Measurements from ENCODE around the gene ZNF189.

The ZNF189 gene

GRCh38 chr9:101398930-101399642 lies 435 bp downstream of the ZNF189 start:
- H3K9me3 ChIP-seq (ENCODE audit: control insufficient read depth, low read length), result no peaks in the 10 kb centered on the region

GRCh38 chr9:101399643-101399970 lies 956 bp downstream of the ZNF189 start:
- Histone ChIP-seq H3K9me3 (ENCODE audit: control insufficient read depth, low read length) (no peaks in the 10 kb centered on the region), H3K36me3 (ENCODE audit: control insufficient read depth, insufficient read depth, low read length) (peaks cover 46% of the 10 kb centered on the region), H3K27me3 (ENCODE audit: control insufficient read depth, insufficient read depth, low read length, poor library complexity, severe bottlenecking) (no peaks in the 10 kb centered on the region), H3K4me3 (ENCODE audit: insufficient read depth, low read depth, low read length) (peak overlapping the region; percentile 63), H3K27ac (ENCODE audit: insufficient read depth, low read depth, low read length, poor library complexity, severe bottlenecking) (no peak overlapping the region), H3K4me1 (ENCODE audit: control insufficient read depth, insufficient read depth, low read length) (peaks cover 10% of the 10 kb centered on the region)
- 87 to 93% methylated on average over 2 of the region's 2 CpGs for WGBS, 2 experiments

More at GRCh38 chr9:101398930-101399642, 435 bp downstream of the ZNF189 start:
- Histone ChIP-seq H3K4me3 (ENCODE audit: insufficient read depth, low read depth, low read length) (peak overlapping the region; percentile 63), H3K27me3 (ENCODE audit: control insufficient read depth, insufficient read depth, low read length, poor library complexity, severe bottlenecking) (no peaks in the 10 kb centered on the region), H3K27ac (ENCODE audit: insufficient read depth, low read depth, low read length, poor library complexity, severe bottlenecking) (no peak overlapping the region), H3K4me1 (ENCODE audit: control insufficient read depth, insufficient read depth, low read length) (peaks cover 10% of the 10 kb centered on the region), H3K36me3 (ENCODE audit: control insufficient read depth, insufficient read depth, low read length) (peaks cover 44% of the 10 kb centered on the region)
- 2 to 5% methylated on average over 27 to 28 of the region's 28 CpGs for WGBS, 2 experiments

- H3K4me1 ChIP-seq (ENCODE audit: control insufficient read depth, insufficient read depth, low read length), result peaks cover 10% of the 10 kb centered on the region
- WGBS, 2 experiments, result 88 to 90% methylated on average over 5 of the region's 5 CpGs
- H3K27ac ChIP-seq (ENCODE audit: insufficient read depth, low read depth, low read length, poor library complexity, severe bottlenecking), result no peak overlapping the region
- H3K4me3 ChIP-seq (ENCODE audit: insufficient read depth, low read depth, low read length), result no peak overlapping the region
- no peaks in the 10 kb centered on the region for H3K27me3 ChIP-seq (ENCODE audit: control insufficient read depth, insufficient read depth, low read length, poor library complexity, severe bottlenecking)
- H3K36me3 ChIP-seq (ENCODE audit: control insufficient read depth, insufficient read depth, low read length), result peaks cover 51% of the 10 kb centered on the region
- no peaks in the 10 kb centered on the region for H3K9me3 ChIP-seq (ENCODE audit: control insufficient read depth, low read length)
Observed at GRCh38 chr9:101400120-101400519, 1.5 kb downstream of the ZNF189 start.

GRCh38 chr9:101403516-101404285 lies 5.0 kb downstream of the ZNF189 start:
- Histone ChIP-seq H3K27me3 (ENCODE audit: control insufficient read depth, insufficient read depth, low read length, poor library complexity, severe bottlenecking) (no peaks in the 10 kb centered on the region), H3K27ac (ENCODE audit: insufficient read depth, low read depth, low read length, poor library complexity, severe bottlenecking) (no peak overlapping the region), H3K36me3 (ENCODE audit: control insufficient read depth, insufficient read depth, low read length) (peaks cover 82% of the 10 kb centered on the region), H3K9me3 (ENCODE audit: control insufficient read depth, low read length) (no peaks in the 10 kb centered on the region), H3K4me3 (ENCODE audit: insufficient read depth, low read depth, low read length) (no peak overlapping the region), H3K4me1 (ENCODE audit: control insufficient read depth, insufficient read depth, low read length) (peaks cover 10% of the 10 kb centered on the region)
- 93 to 95% methylated on average over 8 of the region's 9 CpGs for WGBS, 2 experiments

GRCh38 chr9:101408374-101409078 lies 9.9 kb downstream of the ZNF189 start:
- Histone ChIP-seq H3K4me1 (ENCODE audit: control insufficient read depth, insufficient read depth, low read length) (no peaks in the 10 kb centered on the region), H3K9me3 (ENCODE audit: control insufficient read depth, low read length) (no peaks in the 10 kb centered on the region), H3K4me3 (ENCODE audit: insufficient read depth, low read depth, low read length) (no peak overlapping the region), H3K27me3 (ENCODE audit: control insufficient read depth, insufficient read depth, low read length, poor library complexity, severe bottlenecking) (no peaks in the 10 kb centered on the region), H3K36me3 (ENCODE audit: control insufficient read depth, insufficient read depth, low read length) (peaks cover 57% of the 10 kb centered on the region), H3K27ac (ENCODE audit: insufficient read depth, low read depth, low read length, poor library complexity, severe bottlenecking) (no peak overlapping the region)
- WGBS, 2 experiments, result 93 to 100% methylated on average over 4 of the region's 5 CpGs

- no peak overlapping the region for H3K27ac ChIP-seq (ENCODE audit: insufficient read depth, low read depth, low read length, poor library complexity, severe bottlenecking)
- H3K27me3 ChIP-seq (ENCODE audit: control insufficient read depth, insufficient read depth, low read length, poor library complexity, severe bottlenecking), result no peaks in the 10 kb centered on the region
- no peaks in the 10 kb centered on the region for H3K4me1 ChIP-seq (ENCODE audit: control insufficient read depth, insufficient read depth, low read length)
- H3K36me3 ChIP-seq (ENCODE audit: control insufficient read depth, insufficient read depth, low read length), result peaks cover 51% of the 10 kb centered on the region
- no peaks in the 10 kb centered on the region for H3K9me3 ChIP-seq (ENCODE audit: control insufficient read depth, low read length)
- no peak overlapping the region for H3K4me3 ChIP-seq (ENCODE audit: insufficient read depth, low read depth, low read length)
- WGBS, 2 experiments, result 95 to 96% methylated on average over 4 of the region's 4 CpGs
Observed at GRCh38 chr9:101409079-101409477, 10.4 kb downstream of the ZNF189 start.

- Histone ChIP-seq H3K4me1 (ENCODE audit: control insufficient read depth, insufficient read depth, low read length) (no peaks in the 10 kb centered on the region), H3K36me3 (ENCODE audit: control insufficient read depth, insufficient read depth, low read length) (no peaks in the 10 kb centered on the region), H3K9me3 (ENCODE audit: control insufficient read depth, low read length) (no peaks in the 10 kb centered on the region), H3K4me3 (ENCODE audit: insufficient read depth, low read depth, low read length) (no peak overlapping the region), H3K27ac (ENCODE audit: insufficient read depth, low read depth, low read length, poor library complexity, severe bottlenecking) (no peak overlapping the region), H3K27me3 (ENCODE audit: control insufficient read depth, insufficient read depth, low read length, poor library complexity, severe bottlenecking) (no peaks in the 10 kb centered on the region)
Observed at GRCh38 chr9:101414839-101415238, 16.2 kb downstream of the ZNF189 start.

GRCh38 chr9:101415578-101415977 lies 16.9 kb downstream of the ZNF189 start:
- Histone ChIP-seq H3K9me3 (ENCODE audit: control insufficient read depth, low read length) (no peaks in the 10 kb centered on the region), H3K27me3 (ENCODE audit: control insufficient read depth, insufficient read depth, low read length, poor library complexity, severe bottlenecking) (no peaks in the 10 kb centered on the region), H3K27ac (ENCODE audit: insufficient read depth, low read depth, low read length, poor library complexity, severe bottlenecking) (no peak overlapping the region), H3K4me1 (ENCODE audit: control insufficient read depth, insufficient read depth, low read length) (no peaks in the 10 kb centered on the region), H3K4me3 (ENCODE audit: insufficient read depth, low read depth, low read length) (no peak overlapping the region), H3K36me3 (ENCODE audit: control insufficient read depth, insufficient read depth, low read length) (no peaks in the 10 kb centered on the region)

GRCh38 chr9:101417389-101417788 lies 18.7 kb downstream of the ZNF189 start:
- H3K4me3 ChIP-seq (ENCODE audit: insufficient read depth, low read depth, low read length), result no peak overlapping the region
- no peaks in the 10 kb centered on the region for H3K36me3 ChIP-seq (ENCODE audit: control insufficient read depth, insufficient read depth, low read length)
- no peaks in the 10 kb centered on the region for H3K9me3 ChIP-seq (ENCODE audit: control insufficient read depth, low read length)
- H3K27me3 ChIP-seq (ENCODE audit: control insufficient read depth, insufficient read depth, low read length, poor library complexity, severe bottlenecking), result no peaks in the 10 kb centered on the region
- no peaks in the 10 kb centered on the region for H3K4me1 ChIP-seq (ENCODE audit: control insufficient read depth, insufficient read depth, low read length)
- no peak overlapping the region for H3K27ac ChIP-seq (ENCODE audit: insufficient read depth, low read depth, low read length, poor library complexity, severe bottlenecking)

- Histone ChIP-seq H3K9me3 (ENCODE audit: control insufficient read depth, low read length) (no peaks in the 10 kb centered on the region), H3K36me3 (ENCODE audit: control insufficient read depth, insufficient read depth, low read length) (no peaks in the 10 kb centered on the region), H3K27ac (ENCODE audit: insufficient read depth, low read depth, low read length, poor library complexity, severe bottlenecking) (no peak overlapping the region), H3K4me3 (ENCODE audit: insufficient read depth, low read depth, low read length) (no peak overlapping the region), H3K4me1 (ENCODE audit: control insufficient read depth, insufficient read depth, low read length) (no peaks in the 10 kb centered on the region), H3K27me3 (ENCODE audit: control insufficient read depth, insufficient read depth, low read length, poor library complexity, severe bottlenecking) (no peaks in the 10 kb centered on the region)
Observed at GRCh38 chr9:101417977-101418376, 19.3 kb downstream of the ZNF189 start.
